NT2/D1 (cell line): Measurements from ENCODE around the gene MBD3L5.
"Not testable (repeated sequence)": the region's sequence is repeated elsewhere in the genome, so short reads cannot be mapped to it uniquely, and the experiment has no call there.

Experiments
- YY1 ChIP-seq: IDR thresholded peaks from 2 replicates; pipeline ENCODE4 v1.6.1; 2011; ENCODE audit not compliant: insufficient read length, insufficient read depth
- ZNF274 ChIP-seq: IDR thresholded peaks from 2 replicates; pipeline ENCODE4 v1.6.1; 2011; ENCODE audit warnings: mild to moderate bottlenecking, low read depth, low read length

GRCh38 chr19:7056371-7056770 lies 26.0 kb downstream of the MBD3L5 start:
- not testable (repeated sequence) for TF ChIP-seq ZNF274, YY1
